Thyroid gland (tissue), 4 donors: ENCODE results near the gene SEMA3D. TPM values are rescaled to one million over a fixed set of nuclear protein-coding genes. Genes with fewer than 3 reads are reported as not detected.

Source experiments
- DNase-seq, 2 donors: peaks; one replicate each; pipeline ENCODE4 v3.0.0-alpha.2; 2019
- H3K27ac ChIP-seq, 3 donors: fragments of 200-600 bp; sonication (generic); 1 replicate in 2 of 3; 2 replicates in 1 of 3; pipeline ENCODE4 v1.5.1; 2016 to 2019; ENCODE audit warnings: mild to moderate bottlenecking in 1 of 3, moderate library complexity in 1 of 3
- H3K27me3 ChIP-seq: fragments of 200-600 bp; sonication (generic); one replicate; pipeline ENCODE4 v1.5.1; 2019
- H3K36me3 ChIP-seq, 2 donors: fragments of 200-600 bp; sonication (generic); one replicate each; pipeline ENCODE4 v1.5.1; 2016 to 2019
- H3K4me1 ChIP-seq, 2 donors: fragments of 200-600 bp; sonication (generic); one replicate each; pipeline ENCODE4 v1.5.1; 2017 to 2019
- H3K4me3 ChIP-seq, 3 donors: fragments of 200-600 bp; sonication (generic); replicated peaks in 1 of 3; 1 replicate in 2 of 3; 2 replicates in 1 of 3; pipeline ENCODE4 v1.5.1; 2016; ENCODE audit warnings: mild to moderate bottlenecking in 1 of 3
- H3K9me3 ChIP-seq: fragments of 200-600 bp; sonication (generic); one replicate; pipeline ENCODE4 v1.5.1; 2017
- CTCF ChIP-seq, 6 experiments: fragments of 200-600 bp in 3 of 6; fragments of 450-650 bp in 3 of 6; sonication (generic) in 3 of 6; IDR thresholded peaks; one replicate each; pipeline ENCODE4 v1.5.1; 2016 to 2019; ENCODE audit warnings: antibody characterized with exemption in 6 of 6, mild to moderate bottlenecking in 2 of 6, inconsistent platforms in 1 of 6, moderate library complexity in 1 of 6
- POLR2A ChIP-seq, 2 donors: fragments of 450-650 bp; IDR thresholded peaks; one replicate each; pipeline ENCODE4 v1.6.1; 2017; ENCODE audit warnings: antibody characterized with exemption in 2 of 2, mild to moderate bottlenecking in 2 of 2, moderate library complexity in 1 of 2
- WGBS, 2 donors: methylation state at CpG; one replicate each; pipeline ENCODE4 v1.1.5; 2017; 5-methylcytosine and 5-hydroxymethylcytosine counted together
- intact Hi-C: fragments of 100-400 bp; cut with DNase I; formaldehyde crosslinking; loops from one replicate; pipeline ENCODE4 v1.15.1; 2023
- total RNA-seq, 4 donors: library from RNA; depleted of rRNA; stranded (reverse); fragments of >200 nt; gene quantifications; one replicate each; pipeline ENCODE4 v1.2.3, GENCODE V29; 2016

The SEMA3D gene
- total RNA-seq, 4 donors from 2014 or later = 65.8 to 131 (median 91.8) TPM

DNA sequence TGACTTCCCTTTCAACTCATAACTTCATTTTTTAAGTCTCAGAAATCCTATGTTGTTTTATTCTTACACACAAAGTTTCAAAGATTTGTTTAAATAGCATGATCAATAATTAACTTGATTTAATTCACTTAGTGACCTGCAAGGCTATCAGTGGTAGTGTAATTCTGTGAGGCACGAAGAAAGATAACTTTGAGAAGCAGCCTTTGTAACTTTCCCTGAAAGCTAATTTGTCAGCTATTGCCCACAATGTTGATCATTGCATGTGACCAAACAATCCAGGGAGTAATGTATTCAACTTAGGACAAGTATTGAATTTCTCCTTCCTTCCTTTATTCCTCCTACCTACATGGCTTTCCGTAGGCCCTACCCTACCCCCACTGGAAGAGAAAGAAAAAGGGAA is 111.0 kb downstream of the SEMA3D start:
- Histone ChIP-seq H3K27me3 (no peaks in the 10 kb centered on the region), H3K9me3 (no peaks in the 10 kb centered on the region), H3K4me1 (no peaks in the 10 kb centered on the region), H3K27ac (no peak overlapping the region), H3K4me3 (no peak overlapping the region), H3K36me3 (no peaks in the 10 kb centered on the region)
- DNase-seq = no peak
- intact Hi-C loops = no loop called here
- 90 to 91% methylated on average over 2 of the region's 2 CpGs for WGBS, 2 donors
- TF ChIP-seq CTCF (IDR thresholded peaks at IDR 0.05) (no peak), POLR2A (IDR thresholded peaks at IDR 0.05) (no peak)

DNA sequence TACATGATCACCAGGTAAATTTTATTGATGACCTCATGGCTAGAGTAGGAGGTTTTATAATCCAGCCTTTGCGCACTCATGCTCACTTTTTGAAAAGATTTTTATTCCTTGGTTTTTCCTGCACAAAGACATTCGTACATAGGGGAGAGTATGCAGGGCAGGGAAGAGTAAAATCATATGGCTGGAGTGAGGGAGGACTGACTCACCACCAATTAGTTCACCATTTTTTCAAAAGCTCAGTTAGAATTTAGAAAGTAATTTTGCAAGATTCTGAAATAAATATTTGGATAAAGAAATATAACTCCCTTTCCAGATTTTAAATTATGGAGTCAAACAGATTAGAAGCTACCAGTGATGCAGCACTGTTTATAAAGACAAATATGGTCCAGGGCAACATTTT is 111.9 kb downstream of the SEMA3D start:
- 91 to 95% methylated on average over 2 of the region's 2 CpGs for WGBS, 2 donors
- no peaks in the 10 kb centered on the region for H3K9me3 ChIP-seq
- no peaks in the 10 kb centered on the region for H3K27me3 ChIP-seq
- H3K27ac ChIP-seq = no peak overlapping the region
- no peak for DNase-seq
- no peaks in the 10 kb centered on the region for H3K36me3 ChIP-seq
- intact Hi-C loops = no loop called here
- no peaks in the 10 kb centered on the region for H3K4me1 ChIP-seq
- no peak overlapping the region for H3K4me3 ChIP-seq
- no peak for TF ChIP-seq POLR2A (IDR thresholded peaks at IDR 0.05)
- no peak for TF ChIP-seq CTCF (IDR thresholded peaks at IDR 0.05)

DNA sequence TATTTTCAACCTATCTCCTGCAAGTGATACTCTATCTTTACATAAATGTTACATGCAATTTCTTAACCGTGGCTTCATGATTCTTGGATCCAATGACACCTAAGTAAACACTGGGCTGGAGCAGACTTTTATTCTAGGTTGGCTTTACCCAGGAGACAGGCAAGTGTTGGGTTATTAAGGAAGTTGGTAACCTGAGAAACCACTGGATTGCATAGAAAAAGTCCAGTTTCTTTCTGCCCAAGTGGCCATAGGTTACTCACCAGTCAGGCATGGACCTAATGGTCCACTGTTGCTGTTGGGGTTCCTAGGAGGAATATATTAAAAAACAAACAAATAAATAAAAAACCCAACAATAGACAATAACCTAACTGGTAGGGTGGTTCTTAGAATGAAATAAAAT is 112.8 kb downstream of the SEMA3D start:
- H3K27me3 ChIP-seq = no peaks in the 10 kb centered on the region
- 68 to 75% methylated on average over 1 of the region's 1 CpG for WGBS, 2 donors
- no peaks in the 10 kb centered on the region for H3K4me1 ChIP-seq
- intact Hi-C loops = no loop called here
- H3K9me3 ChIP-seq = no peaks in the 10 kb centered on the region
- no peak for TF ChIP-seq POLR2A (IDR thresholded peaks at IDR 0.05)
- H3K27ac ChIP-seq = no peak overlapping the region
- no peak for DNase-seq
- H3K36me3 ChIP-seq = no peaks in the 10 kb centered on the region
- H3K4me3 ChIP-seq = no peak overlapping the region

DNA sequence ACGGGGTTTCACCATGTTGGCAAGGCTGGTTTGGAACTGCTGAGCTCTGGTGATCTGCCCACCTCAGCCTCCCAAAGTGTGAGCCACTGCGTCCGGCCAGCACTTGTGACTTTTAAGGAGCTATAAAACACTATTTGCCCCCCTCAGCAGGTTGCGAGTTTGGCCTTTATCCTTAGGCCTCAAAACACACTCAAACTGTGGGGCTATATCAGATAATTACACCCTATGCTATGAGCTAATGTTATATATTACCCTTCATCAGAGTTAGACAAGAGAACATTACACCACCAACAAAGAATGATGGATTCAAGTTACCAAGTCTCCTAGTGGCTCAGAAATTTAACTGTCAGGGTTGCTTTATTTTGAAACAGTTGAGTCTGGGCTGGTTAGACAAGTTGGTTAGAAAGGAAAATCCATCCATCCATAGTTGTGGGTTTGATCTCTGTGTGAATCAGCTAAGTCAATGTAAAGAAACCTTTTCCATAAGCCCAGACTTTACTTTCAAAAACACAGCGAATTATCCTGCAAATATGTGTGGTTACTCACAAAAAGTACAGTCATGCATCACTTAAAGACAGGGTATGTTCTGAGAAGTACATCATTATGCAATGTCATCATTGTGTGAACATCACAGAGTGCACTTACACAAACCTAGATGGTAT is 115.8 kb downstream of the SEMA3D start:
- DNase-seq = no peak
- H3K4me3 ChIP-seq = no peak overlapping the region
- H3K27me3 ChIP-seq = no peaks in the 10 kb centered on the region
- no peak for TF ChIP-seq CTCF (IDR thresholded peaks at IDR 0.05)
- intact Hi-C loops = no loop called here
- 95 to 97% methylated on average over 5 of the region's 5 CpGs for WGBS, 2 donors
- H3K9me3 ChIP-seq = no peaks in the 10 kb centered on the region
- peaks cover 8 to 14% of the 10 kb centered on the region in 2 donors for H3K4me1 ChIP-seq
- H3K27ac ChIP-seq = no peak overlapping the region
- H3K36me3 ChIP-seq = no peaks in the 10 kb centered on the region

DNA sequence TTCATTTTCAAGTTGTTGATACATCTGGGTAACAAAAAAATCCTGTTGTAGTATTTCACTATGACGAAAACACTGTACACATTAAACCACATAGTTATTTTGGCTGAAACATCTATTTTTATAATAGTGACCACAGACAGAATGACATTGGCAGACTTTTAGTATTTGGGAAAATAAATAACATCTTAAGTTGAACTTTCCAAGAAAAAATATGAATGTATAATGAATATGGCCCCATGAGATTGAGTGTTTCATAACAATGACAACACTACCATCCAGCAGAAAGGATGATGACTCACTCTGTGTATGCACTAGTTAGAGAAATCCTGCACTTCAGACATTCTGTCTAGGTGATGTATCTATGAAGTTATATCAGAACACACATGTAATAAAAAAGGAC is 118.1 kb downstream of the SEMA3D start:
- H3K36me3 ChIP-seq = no peaks in the 10 kb centered on the region
- no peak overlapping the region for H3K4me3 ChIP-seq
- no peak for DNase-seq
- TF ChIP-seq CTCF (IDR thresholded peaks at IDR 0.05) = no peak
- no peak for TF ChIP-seq POLR2A (IDR thresholded peaks at IDR 0.05)
- H3K27ac ChIP-seq = peak overlapping the region in 1 of 3 donors; percentile 47
- peaks cover 30 to 34% of the 10 kb centered on the region in 2 donors for H3K4me1 ChIP-seq
- no peaks in the 10 kb centered on the region for H3K27me3 ChIP-seq
- WGBS, 2 donors = 71% methylated on average over 1 of the region's 1 CpG
- intact Hi-C loops = no loop called here
- no peaks in the 10 kb centered on the region for H3K9me3 ChIP-seq
